ENCODE data around the gene MN1.

MN1 gene

DNA sequence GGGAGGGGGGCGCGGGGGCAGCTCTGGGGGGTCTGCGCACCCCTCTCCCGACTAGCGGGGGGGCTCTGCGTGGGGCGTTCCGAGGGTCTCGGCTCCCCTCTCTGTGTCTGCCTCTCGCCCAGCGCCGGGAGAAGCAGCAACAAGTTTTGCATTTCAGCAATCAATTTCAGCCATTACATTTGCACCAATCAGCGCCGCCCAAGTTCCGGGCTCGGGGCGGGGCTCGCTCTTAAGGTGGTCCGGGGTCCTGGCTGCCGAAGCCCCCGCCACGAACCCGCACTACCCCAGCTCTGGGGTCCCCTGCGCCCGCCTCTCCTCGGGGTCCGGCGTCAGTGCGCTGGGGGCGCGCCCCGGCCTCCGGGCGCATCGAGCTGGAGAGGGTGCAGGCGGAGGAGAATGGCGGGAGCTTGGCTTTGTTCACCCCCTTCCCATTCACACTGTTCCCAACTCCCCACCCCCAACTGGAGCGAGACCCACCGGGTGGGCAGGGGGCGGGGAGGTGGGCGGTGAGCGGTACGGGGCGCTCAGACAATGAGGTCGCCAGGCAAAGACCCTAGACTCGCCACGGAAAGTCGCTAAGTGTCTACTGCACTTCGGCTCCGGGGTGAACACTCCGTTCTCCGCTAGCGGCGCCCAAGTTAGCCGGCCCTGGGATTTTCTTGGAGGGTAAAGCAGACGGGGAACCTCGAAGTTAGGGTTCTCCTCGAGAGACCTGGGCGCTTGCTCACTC is at the start of gene MN1:
TSS of gene MN1 (minus strand) at position 141 of the 730 bp plus-strand sequence. CDS start 1,213 bp downstream, outside the sequence.
- Histone ChIP-seq H3K9me3 (ENCODE audit: insufficient read depth, low read length) (no peaks in the 10 kb centered on the region), H3K4me2 (ENCODE audit: low read depth, low read length, poor library complexity, severe bottlenecking) (no peak within 1 kb of the TSS), H3K9me2 (replicated peaks; ENCODE audit: insufficient read depth, low read length) (no peaks in the 10 kb centered on the region), H4K20me1 (ENCODE audit: low read depth, low read length) (no peaks in the 10 kb centered on the region), H3K27me3 (ENCODE audit: low read length) (no peaks in the 10 kb centered on the region), H3K4me3 (ENCODE audit: insufficient read depth, low read length, poor library complexity, severe bottlenecking) (no peak within 1 kb of the TSS), H3K36me3 (ENCODE audit: low read length) (no peaks in the 10 kb centered on the region), H2AFZ (ENCODE audit: low read depth, low read length, severe bottlenecking) (no peak within 1 kb of the TSS), H3F3A (ENCODE audit: insufficient read depth) (no peaks in the 10 kb centered on the region), H3K79me2 (ENCODE audit: insufficient read depth, low read length) (no peaks in the 10 kb centered on the region), H3K27ac (ENCODE audit: low read depth, low read length) (no peak within 1 kb of the TSS), H3K9ac (ENCODE audit: low read length) (no peak within 1 kb of the TSS)
- no peak for TF ChIP-seq EZH2phosphoT487 (conservative IDR thresholded peaks at IDR 0.05; ENCODE audit: low read length)
- TF ChIP-seq, protein P1, sequence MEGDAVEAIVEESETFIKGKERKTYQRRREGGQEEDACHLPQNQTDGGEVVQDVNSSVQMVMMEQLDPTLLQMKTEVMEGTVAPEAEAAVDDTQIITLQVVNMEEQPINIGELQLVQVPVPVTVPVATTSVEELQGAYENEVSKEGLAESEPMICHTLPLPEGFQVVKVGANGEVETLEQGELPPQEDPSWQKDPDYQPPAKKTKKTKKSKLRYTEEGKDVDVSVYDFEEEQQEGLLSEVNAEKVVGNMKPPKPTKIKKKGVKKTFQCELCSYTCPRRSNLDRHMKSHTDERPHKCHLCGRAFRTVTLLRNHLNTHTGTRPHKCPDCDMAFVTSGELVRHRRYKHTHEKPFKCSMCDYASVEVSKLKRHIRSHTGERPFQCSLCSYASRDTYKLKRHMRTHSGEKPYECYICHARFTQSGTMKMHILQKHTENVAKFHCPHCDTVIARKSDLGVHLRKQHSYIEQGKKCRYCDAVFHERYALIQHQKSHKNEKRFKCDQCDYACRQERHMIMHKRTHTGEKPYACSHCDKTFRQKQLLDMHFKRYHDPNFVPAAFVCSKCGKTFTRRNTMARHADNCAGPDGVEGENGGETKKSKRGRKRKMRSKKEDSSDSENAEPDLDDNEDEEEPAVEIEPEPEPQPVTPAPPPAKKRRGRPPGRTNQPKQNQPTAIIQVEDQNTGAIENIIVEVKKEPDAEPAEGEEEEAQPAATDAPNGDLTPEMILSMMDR (IDR thresholded peaks at IDR 0.05; ENCODE audit: insufficient read depth, low read length, poor library complexity, severe bottlenecking) = no peak

DNA sequence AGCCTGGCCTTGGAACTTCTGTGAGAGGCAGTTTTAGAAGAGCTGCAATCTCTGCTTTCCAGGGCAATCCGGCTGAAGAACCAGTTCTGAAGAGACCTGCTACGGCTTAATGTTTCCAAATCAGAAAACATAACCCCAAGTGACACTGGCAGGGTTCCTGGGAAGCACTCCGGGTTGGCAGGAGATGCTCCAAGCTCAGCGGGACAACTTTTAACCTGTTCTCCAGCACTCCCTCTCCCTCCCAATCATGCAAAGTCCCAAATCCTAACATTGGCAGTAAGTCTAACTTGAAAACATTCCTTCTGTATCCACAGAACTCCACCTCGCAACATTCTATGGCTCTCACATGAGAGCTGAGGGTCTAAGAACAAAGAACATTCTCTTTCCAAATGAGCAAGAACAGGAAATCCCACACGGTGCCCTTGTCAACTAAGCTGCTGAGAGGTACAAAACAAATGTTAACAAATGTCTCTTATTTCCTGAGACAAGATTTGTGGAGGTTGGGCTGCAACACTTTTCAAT is 48.5 kb upstream of the MN1 start:
- Histone ChIP-seq H3K27me3 (ENCODE audit: low read length) (no peaks in the 10 kb centered on the region), H3K27ac (ENCODE audit: low read depth, low read length) (no peak overlapping the region), H2AFZ (ENCODE audit: low read depth, low read length, severe bottlenecking) (no peak overlapping the region), H3K9me2 (replicated peaks; ENCODE audit: insufficient read depth, low read length) (no peaks in the 10 kb centered on the region), H4K20me1 (ENCODE audit: low read depth, low read length) (no peaks in the 10 kb centered on the region), H3K4me2 (ENCODE audit: low read depth, low read length, poor library complexity, severe bottlenecking) (no peak overlapping the region), H3K9ac (ENCODE audit: low read length) (no peak overlapping the region), H3K9me3 (ENCODE audit: insufficient read depth, low read length) (no peaks in the 10 kb centered on the region), H3K79me2 (ENCODE audit: insufficient read depth, low read length) (no peaks in the 10 kb centered on the region), H3F3A (ENCODE audit: insufficient read depth) (no peaks in the 10 kb centered on the region), H3K4me3 (ENCODE audit: insufficient read depth, low read length, poor library complexity, severe bottlenecking) (no peak overlapping the region), H3K36me3 (ENCODE audit: low read length) (peaks cover 35% of the 10 kb centered on the region)
- TF ChIP-seq EZH2phosphoT487 (conservative IDR thresholded peaks at IDR 0.05; ENCODE audit: low read length) = no peak
- TF ChIP-seq, protein P1 (IDR thresholded peaks at IDR 0.05; ENCODE audit: insufficient read depth, low read length, poor library complexity, severe bottlenecking) = no peak

DNA sequence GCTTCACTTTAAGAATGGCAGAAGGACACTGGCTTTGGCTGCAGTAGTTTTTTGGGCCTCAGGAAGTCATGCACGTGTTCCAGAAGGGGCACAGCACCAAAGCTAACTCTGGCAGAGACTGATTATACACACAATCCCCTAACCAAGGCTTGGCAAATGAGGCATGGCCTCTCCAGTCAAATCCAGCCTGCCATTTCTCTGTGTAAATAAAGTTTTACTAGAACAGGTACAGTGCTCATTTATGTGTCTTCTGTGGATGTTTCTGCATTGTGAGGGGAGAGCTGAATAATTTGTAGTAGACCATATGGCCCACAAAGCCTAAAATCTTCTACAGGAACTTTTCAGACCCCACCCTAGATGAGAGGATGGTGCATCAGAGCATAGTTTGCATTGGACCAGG is 46.4 kb upstream of the MN1 start:
- H3K27ac ChIP-seq (ENCODE audit: low read depth, low read length) = no peak overlapping the region
- no peaks in the 10 kb centered on the region for H3K9me3 ChIP-seq (ENCODE audit: insufficient read depth, low read length)
- H3K4me3 ChIP-seq (ENCODE audit: insufficient read depth, low read length, poor library complexity, severe bottlenecking) = no peak overlapping the region
- H3K9ac ChIP-seq (ENCODE audit: low read length) = no peak overlapping the region
- H2AFZ ChIP-seq (ENCODE audit: low read depth, low read length, severe bottlenecking) = no peak overlapping the region
- H3K36me3 ChIP-seq (ENCODE audit: low read length) = peaks cover 19% of the 10 kb centered on the region
- H3K79me2 ChIP-seq (ENCODE audit: insufficient read depth, low read length) = no peaks in the 10 kb centered on the region
- no peak for TF ChIP-seq EZH2phosphoT487 (conservative IDR thresholded peaks at IDR 0.05; ENCODE audit: low read length)
- TF ChIP-seq, protein P1 (IDR thresholded peaks at IDR 0.05; ENCODE audit: insufficient read depth, low read length, poor library complexity, severe bottlenecking) = no peak
- no peaks in the 10 kb centered on the region for H3F3A ChIP-seq (ENCODE audit: insufficient read depth)
- H4K20me1 ChIP-seq (ENCODE audit: low read depth, low read length) = no peaks in the 10 kb centered on the region
- no peaks in the 10 kb centered on the region for H3K27me3 ChIP-seq (ENCODE audit: low read length)
- H3K4me2 ChIP-seq (ENCODE audit: low read depth, low read length, poor library complexity, severe bottlenecking) = no peak overlapping the region
- H3K9me2 ChIP-seq (replicated peaks; ENCODE audit: insufficient read depth, low read length) = no peaks in the 10 kb centered on the region

Measured in SU-DHL-6 (cell line).